ENCODE data around the gene FCN3. TPM values are rescaled to one million over a fixed set of nuclear protein-coding genes. Genes with fewer than 3 reads are reported as not detected.
"Not testable (repeated sequence)": the region's sequence is repeated elsewhere in the genome, so short reads cannot be mapped to it uniquely, and the experiment has no call there.

The FCN3 gene
- total RNA-seq, 1 experiment from 2014 or later: not detected

DNA sequence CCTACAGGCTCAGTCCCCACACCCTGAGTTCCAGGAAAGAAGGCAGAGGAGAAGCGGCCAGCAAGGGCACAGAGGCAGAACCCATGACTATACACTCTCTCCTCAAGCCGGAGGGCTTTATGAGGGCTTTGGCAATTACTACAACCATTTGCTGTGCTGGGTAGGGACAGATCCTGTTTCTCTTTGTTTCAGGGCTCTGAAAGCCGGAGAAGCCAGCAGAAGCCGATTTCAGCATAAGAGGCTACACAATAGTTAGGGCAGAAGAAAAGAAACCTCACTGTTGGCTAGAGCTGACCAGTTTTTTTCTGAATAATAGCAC, 31.7 kb upstream of the FCN3 start:
- no peak overlapping the region for H3K27ac Mint-ChIP-seq (ENCODE audit: low read depth, unreplicated experiment)
- no peaks in the 10 kb centered on the region for H3K9me3 Mint-ChIP-seq (ENCODE audit: unreplicated experiment)
- H3K4me1 Mint-ChIP-seq (ENCODE audit: insufficient read depth, unreplicated experiment): peaks cover 6% of the 10 kb centered on the region
- intact Hi-C loops (cut with micrococcal nuclease): no loop called here
- H3K27me3 Mint-ChIP-seq (ENCODE audit: insufficient read depth, unreplicated experiment): no peaks in the 10 kb centered on the region
- ChIA-PET POLR2A (no interaction called here), CTCF (interaction anchor here (1.7 kb wide), 1 partner anchor 11 kb away, joined by 8 read pairs; no protein-coding TSS in a partner anchor)
- peaks cover 84% of the 10 kb centered on the region for H3K36me3 Mint-ChIP-seq (ENCODE audit: insufficient read depth, unreplicated experiment)
- no TSS peak for BruUV-seq (replicated peaks)
- no peak overlapping the region for H3K4me3 Mint-ChIP-seq (ENCODE audit: unreplicated experiment)
- no peak for DNase-seq (ENCODE audit: unreplicated experiment)
- TF ChIP-seq, protein P1, sequence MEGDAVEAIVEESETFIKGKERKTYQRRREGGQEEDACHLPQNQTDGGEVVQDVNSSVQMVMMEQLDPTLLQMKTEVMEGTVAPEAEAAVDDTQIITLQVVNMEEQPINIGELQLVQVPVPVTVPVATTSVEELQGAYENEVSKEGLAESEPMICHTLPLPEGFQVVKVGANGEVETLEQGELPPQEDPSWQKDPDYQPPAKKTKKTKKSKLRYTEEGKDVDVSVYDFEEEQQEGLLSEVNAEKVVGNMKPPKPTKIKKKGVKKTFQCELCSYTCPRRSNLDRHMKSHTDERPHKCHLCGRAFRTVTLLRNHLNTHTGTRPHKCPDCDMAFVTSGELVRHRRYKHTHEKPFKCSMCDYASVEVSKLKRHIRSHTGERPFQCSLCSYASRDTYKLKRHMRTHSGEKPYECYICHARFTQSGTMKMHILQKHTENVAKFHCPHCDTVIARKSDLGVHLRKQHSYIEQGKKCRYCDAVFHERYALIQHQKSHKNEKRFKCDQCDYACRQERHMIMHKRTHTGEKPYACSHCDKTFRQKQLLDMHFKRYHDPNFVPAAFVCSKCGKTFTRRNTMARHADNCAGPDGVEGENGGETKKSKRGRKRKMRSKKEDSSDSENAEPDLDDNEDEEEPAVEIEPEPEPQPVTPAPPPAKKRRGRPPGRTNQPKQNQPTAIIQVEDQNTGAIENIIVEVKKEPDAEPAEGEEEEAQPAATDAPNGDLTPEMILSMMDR (IDR thresholded peaks at IDR 0.05; ENCODE audit: unreplicated experiment): no peak

DNA sequence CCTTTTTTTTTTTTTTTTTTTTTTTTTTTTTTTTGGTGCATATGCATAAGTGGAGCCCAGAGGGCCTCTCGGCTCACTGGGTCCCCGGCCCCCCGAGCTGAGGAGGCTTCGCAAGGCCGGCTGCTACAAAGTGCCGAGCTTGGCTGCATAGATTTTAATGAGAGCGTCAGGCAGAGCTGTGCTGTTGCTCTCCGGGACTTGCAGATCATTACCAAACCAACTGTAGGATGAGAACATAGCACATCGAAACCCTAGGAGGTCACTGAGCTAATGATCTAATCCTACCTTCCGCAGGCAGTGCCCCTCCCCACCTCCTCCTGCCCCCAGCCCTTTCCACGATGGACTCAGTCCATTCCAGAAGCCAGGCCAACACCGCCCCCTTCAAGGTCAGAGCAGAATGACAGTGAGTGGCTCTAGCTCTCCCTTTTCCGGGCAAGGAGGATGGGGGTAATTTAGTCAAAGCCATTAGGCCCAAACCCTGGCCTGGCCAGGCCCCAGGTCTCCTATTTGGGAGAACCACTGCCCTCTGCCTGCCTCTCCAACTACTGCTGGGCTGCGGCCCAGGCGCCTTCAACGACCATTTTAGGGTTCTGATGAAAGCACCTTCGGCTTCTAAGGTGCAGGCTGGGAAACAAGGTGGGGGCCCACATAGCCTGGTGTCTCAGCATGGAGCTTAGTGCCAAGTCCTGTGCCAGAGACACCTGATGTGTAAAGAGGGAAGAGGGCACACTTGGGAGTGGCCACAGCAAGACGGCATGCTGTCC, 31.2 kb upstream of the FCN3 start:
- CTCF ChIA-PET: interaction anchor here (0.8 to 5.8 kb wide), 3 partner anchors 11 to 201 kb away, joined by 3 to 52 read pairs (median 8); no protein-coding TSS in a partner anchor
- H3K4me1 Mint-ChIP-seq (ENCODE audit: insufficient read depth, unreplicated experiment); DNase-seq (ENCODE audit: unreplicated experiment); H3K27me3 Mint-ChIP-seq (ENCODE audit: insufficient read depth, unreplicated experiment); H3K27ac Mint-ChIP-seq (ENCODE audit: low read depth, unreplicated experiment); BruUV-seq (replicated peaks); H3K4me3 Mint-ChIP-seq (ENCODE audit: unreplicated experiment); intact Hi-C loops (cut with micrococcal nuclease); H3K9me3 Mint-ChIP-seq (ENCODE audit: unreplicated experiment): not testable (repeated sequence)
- POLR2A ChIA-PET: interaction anchor here (0.7 kb wide), 1 partner anchor 31 kb away, joined by 3 read pairs; no protein-coding TSS in a partner anchor
- H3K36me3 Mint-ChIP-seq (ENCODE audit: insufficient read depth, unreplicated experiment): peaks cover 79% of the 10 kb centered on the region

DNA sequence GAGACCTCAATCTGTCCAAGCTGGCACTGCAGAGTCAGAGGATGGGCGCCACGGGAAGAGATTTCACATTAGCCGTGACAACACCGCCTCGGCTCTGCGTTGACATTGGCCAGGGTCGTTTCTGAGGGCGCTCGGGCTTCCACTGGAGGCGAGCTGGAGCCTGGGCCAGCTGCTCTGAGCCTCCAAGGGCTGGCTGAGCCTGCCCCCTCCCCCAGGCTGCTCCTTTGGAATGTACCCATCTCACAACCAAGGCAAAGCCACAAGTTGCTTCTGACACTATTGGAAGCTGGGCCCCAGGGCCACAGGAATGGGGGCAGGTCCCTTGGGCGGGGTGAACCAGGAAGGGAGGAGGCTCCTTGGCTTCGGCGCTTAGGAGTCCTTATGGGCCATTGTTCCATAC, 30.4 kb upstream of the FCN3 start:
- intact Hi-C loops (cut with micrococcal nuclease): no loop called here

DNA sequence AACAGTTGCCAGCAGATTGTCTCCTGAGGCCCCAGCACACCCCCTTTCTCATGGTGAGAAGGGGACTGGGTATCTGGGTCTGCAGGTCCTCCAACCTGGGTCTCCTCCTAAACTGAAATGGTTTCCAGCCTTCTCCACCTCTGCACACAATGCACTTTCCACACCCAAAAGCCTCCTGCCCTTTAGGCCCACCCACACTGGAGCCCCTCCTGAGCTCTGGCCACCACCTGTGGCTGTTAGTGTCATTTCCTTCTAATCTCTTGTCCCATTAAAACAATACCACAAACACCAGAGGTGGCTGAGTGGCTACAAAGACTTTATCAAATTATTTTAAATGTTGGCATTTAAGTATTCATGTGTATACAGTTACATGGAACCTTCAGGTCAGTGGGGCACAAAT, 29.3 kb upstream of the FCN3 start:
- no TSS peak for BruUV-seq (replicated peaks)
- intact Hi-C loops (cut with micrococcal nuclease): no loop called here
- DNase-seq (ENCODE audit: unreplicated experiment): no peak
- no peak overlapping the region for H3K4me3 Mint-ChIP-seq (ENCODE audit: unreplicated experiment)
- H3K27me3 Mint-ChIP-seq (ENCODE audit: insufficient read depth, unreplicated experiment): no peaks in the 10 kb centered on the region
- H3K36me3 Mint-ChIP-seq (ENCODE audit: insufficient read depth, unreplicated experiment): peaks cover 60% of the 10 kb centered on the region
- H3K27ac Mint-ChIP-seq (ENCODE audit: low read depth, unreplicated experiment): no peak overlapping the region
- peaks cover 6% of the 10 kb centered on the region for H3K4me1 Mint-ChIP-seq (ENCODE audit: insufficient read depth, unreplicated experiment)
- TF ChIP-seq, protein P1 (IDR thresholded peaks at IDR 0.05; ENCODE audit: unreplicated experiment): no peak
- no peaks in the 10 kb centered on the region for H3K9me3 Mint-ChIP-seq (ENCODE audit: unreplicated experiment)
- POLR2A ChIA-PET: interaction anchor here (1.2 to 1.5 kb wide), 2 partner anchors 21 to 39 kb away, joined by 3 read pairs; partner anchors contain the start of gene CD164L2
- CTCF ChIA-PET: interaction anchor here (1.6 to 5.8 kb wide), 2 partner anchors 10 to 203 kb away, joined by 4 to 52 read pairs; no protein-coding TSS in a partner anchor

More for the DNA sequence above, 30.4 kb upstream of the FCN3 start:
- no peaks in the 10 kb centered on the region for H3K27me3 Mint-ChIP-seq (ENCODE audit: insufficient read depth, unreplicated experiment)
- peaks cover 71% of the 10 kb centered on the region for H3K36me3 Mint-ChIP-seq (ENCODE audit: insufficient read depth, unreplicated experiment)
- DNase-seq (ENCODE audit: unreplicated experiment): no peak
- BruUV-seq (replicated peaks): no TSS peak
- H3K9me3 Mint-ChIP-seq (ENCODE audit: unreplicated experiment): no peaks in the 10 kb centered on the region
- no peak overlapping the region for H3K4me3 Mint-ChIP-seq (ENCODE audit: unreplicated experiment)
- TF ChIP-seq, protein P1 (IDR thresholded peaks at IDR 0.05; ENCODE audit: unreplicated experiment): no peak
- H3K27ac Mint-ChIP-seq (ENCODE audit: low read depth, unreplicated experiment): no peak overlapping the region
- H3K4me1 Mint-ChIP-seq (ENCODE audit: insufficient read depth, unreplicated experiment): peaks cover 6% of the 10 kb centered on the region
- ChIA-PET CTCF (interaction anchor here (1.7 to 5.8 kb wide), 2 partner anchors 10 to 202 kb away, joined by 8 to 52 read pairs; no protein-coding TSS in a partner anchor), POLR2A (interaction anchor here (0.7 kb wide), 1 partner anchor 31 kb away, joined by 3 read pairs; no protein-coding TSS in a partner anchor)
